Hepatocyte (in vitro differentiated cells): Measurements from ENCODE around the gene MTFR1L.

Source experiments
- CTCF ChIP-seq: fragments of 200-600 bp; sonication (generic); IDR thresholded peaks from 2 replicates; pipeline ENCODE4 v1.5.1; 2016; ENCODE audit warnings: antibody characterized with exemption, mild to moderate bottlenecking; ENCODE audit not compliant: poor library complexity
- EZH2 ChIP-seq: fragments of 200-600 bp; sonication (generic); IDR thresholded peaks from 2 replicates; pipeline ENCODE4 v1.6.1; 2016; ENCODE audit warnings: antibody characterized with exemption, mild to moderate bottlenecking, borderline replicate concordance

GRCh38 chr1:25807480-25808390 is 12.0 kb upstream of the MTFR1L start:
- TF ChIP-seq CTCF (no peak), EZH2 (no peak)
